H9 (cell line): ENCODE measurements around the gene TIGD1. TPM values are rescaled to one million over a fixed set of nuclear protein-coding genes. Genes with fewer than 3 reads are reported as not detected.

Experiments used
- DNase-seq: peaks from one replicate; pipeline ENCODE4 v3.0.0-alpha.2; 2017
- H2AFZ ChIP-seq: one replicate; pipeline ENCODE4 v1.6.1; 2013; ENCODE audit warnings: mild to moderate bottlenecking, low read length, control low read depth, moderate library complexity
- H2AK5ac ChIP-seq: 2 replicates; pipeline ENCODE4 v1.6.1; 2013; ENCODE audit warnings: low read length, control low read depth, mixed read lengths; ENCODE audit not compliant: insufficient read length
- H2BK120ac ChIP-seq: one replicate; pipeline ENCODE4 v1.6.1; 2013; ENCODE audit warnings: low read depth, mild to moderate bottlenecking, low read length, control low read depth, inconsistent platforms; ENCODE audit not compliant: poor library complexity, severe bottlenecking
- H2BK12ac ChIP-seq: 2 replicates; pipeline ENCODE4 v1.6.1; 2013; ENCODE audit warnings: low read length, control low read depth, mixed read lengths, low read depth; ENCODE audit not compliant: insufficient read length
- H2BK15ac ChIP-seq: 2 replicates; pipeline ENCODE4 v1.6.1; 2013; ENCODE audit warnings: low read depth, low read length, control low read depth
- H2BK20ac ChIP-seq: one replicate; pipeline ENCODE4 v1.6.1; 2013; ENCODE audit warnings: low read depth, mild to moderate bottlenecking, low read length, control low read depth, inconsistent platforms; ENCODE audit not compliant: poor library complexity, severe bottlenecking
- H2BK5ac ChIP-seq: 2 replicates; pipeline ENCODE4 v1.6.1; 2013; ENCODE audit warnings: low read length, control low read depth, mixed read lengths; ENCODE audit not compliant: insufficient read length
- H3K14ac ChIP-seq: 2 replicates; pipeline ENCODE4 v1.6.1; 2013; ENCODE audit warnings: low read length, control low read depth; ENCODE audit not compliant: insufficient read depth
- H3K18ac ChIP-seq: 2 replicates; pipeline ENCODE4 v1.6.1; 2013; ENCODE audit warnings: low read depth, mild to moderate bottlenecking, mixed read lengths, low read length, control low read depth; ENCODE audit not compliant: insufficient read length
- H3K23ac ChIP-seq: 2 replicates; pipeline ENCODE4 v1.6.1; 2013; ENCODE audit warnings: low read length, control low read depth, mixed read lengths, low read depth; ENCODE audit not compliant: insufficient read length
- H3K23me2 ChIP-seq: 2 replicates; pipeline ENCODE4 v1.6.1; 2013; ENCODE audit warnings: low read depth, mild to moderate bottlenecking, mixed read lengths, low read length, control low read depth; ENCODE audit not compliant: insufficient read length, poor library complexity, severe bottlenecking
- H3K27ac ChIP-seq: 2 replicates; pipeline ENCODE4 v1.5.1; 2013; ENCODE audit warnings: low read length, control low read depth, mixed read lengths, low read depth; ENCODE audit not compliant: insufficient read length
- H3K27me3 ChIP-seq: 2 replicates; pipeline ENCODE4 v1.6.1; 2013; ENCODE audit warnings: low read length, control low read depth, inconsistent platforms; ENCODE audit not compliant: insufficient read depth
- H3K4ac ChIP-seq: 2 replicates; pipeline ENCODE4 v1.6.1; 2013; ENCODE audit warnings: low read depth, mild to moderate bottlenecking, control low read depth, inconsistent platforms, low read length, moderate library complexity
- H3K4me1 ChIP-seq: 2 replicates; pipeline ENCODE4 v1.6.1; 2013; ENCODE audit warnings: low read length, control low read depth, inconsistent platforms; ENCODE audit not compliant: insufficient read depth
- H3K4me2 ChIP-seq: 2 replicates; pipeline ENCODE4 v1.6.1; 2013; ENCODE audit warnings: low read length, control low read depth, mixed read lengths; ENCODE audit not compliant: insufficient read length, insufficient read depth
- H3K56ac ChIP-seq: 2 replicates; pipeline ENCODE4 v1.6.1; 2013; ENCODE audit warnings: low read depth, mild to moderate bottlenecking, mixed read lengths, low read length, control low read depth; ENCODE audit not compliant: insufficient read length
- H3K79me1 ChIP-seq: 2 replicates; pipeline ENCODE4 v1.6.1; 2013; ENCODE audit warnings: low read depth, mild to moderate bottlenecking, moderate library complexity, low read length, control low read depth, inconsistent platforms; ENCODE audit not compliant: insufficient read depth, poor library complexity, severe bottlenecking
- H3K79me2 ChIP-seq: 2 replicates; pipeline ENCODE4 v1.6.1; 2013; ENCODE audit warnings: low read length, control low read depth, inconsistent platforms; ENCODE audit not compliant: insufficient read depth
- H3K9ac ChIP-seq: 2 replicates; pipeline ENCODE4 v1.6.1; 2013; ENCODE audit warnings: low read length, control low read depth, mixed read lengths; ENCODE audit not compliant: insufficient read length; ENCODE audit errors: extremely low read depth
- H3K9me3 ChIP-seq: one replicate; pipeline ENCODE4 v1.6.1; 2013; ENCODE audit warnings: low read depth, low read length, inconsistent platforms; ENCODE audit not compliant: control insufficient read depth
- H3T11ph ChIP-seq: one replicate; pipeline ENCODE4 v1.6.1; 2013; ENCODE audit warnings: mild to moderate bottlenecking, low read length, control low read depth, inconsistent platforms
- H4K20me1 ChIP-seq: one replicate; pipeline ENCODE4 v1.6.1; 2013; ENCODE audit not compliant: control insufficient read depth, insufficient read length, insufficient read depth
- H4K5ac ChIP-seq: 2 replicates; pipeline ENCODE4 v1.6.1; 2013; ENCODE audit warnings: low read depth, mild to moderate bottlenecking, mixed read lengths, low read length, control low read depth; ENCODE audit not compliant: insufficient read length
- H4K8ac ChIP-seq: replicated peaks from 2 replicates; pipeline ENCODE4 v1.6.1; 2013; ENCODE audit warnings: low read length, control low read depth, mixed read lengths, low read depth; ENCODE audit not compliant: insufficient read length
- H4K91ac ChIP-seq: 2 replicates; pipeline ENCODE4 v1.6.1; 2013; ENCODE audit warnings: low read depth, mild to moderate bottlenecking, moderate library complexity, mixed read lengths, low read length, control low read depth; ENCODE audit not compliant: insufficient read length
- H3K27ac Mint-ChIP-seq, 3 experiments: 2 replicates in 2 of 3; 3 replicates in 1 of 3; pipeline ENCODE4 v1.8.0; 2020 to 2021; ENCODE audit warnings: mixed read lengths in 3 of 3, mild to moderate bottlenecking in 1 of 3, moderate library complexity in 1 of 3
- H3K27me3 Mint-ChIP-seq: 2 replicates; pipeline ENCODE4 v1.8.0; 2021; ENCODE audit warnings: low read depth, mild to moderate bottlenecking, moderate library complexity, mixed read lengths
- H3K36me3 Mint-ChIP-seq, 3 experiments: 2 replicates in 2 of 3; 3 replicates in 1 of 3; pipeline ENCODE4 v1.8.0; 2020 to 2021; ENCODE audit warnings: low read depth in 3 of 3, mixed read lengths in 3 of 3; ENCODE audit not compliant: insufficient read depth in 1 of 3
- H3K4me1 Mint-ChIP-seq, 2 experiments: 2 replicates each; pipeline ENCODE4 v1.8.0; 2020; ENCODE audit warnings: mixed read lengths in 2 of 2
- H3K4me3 Mint-ChIP-seq, 2 experiments: 2 replicates in 1 of 2; 3 replicates in 1 of 2; pipeline ENCODE4 v1.8.0; 2020 to 2021; ENCODE audit warnings: mild to moderate bottlenecking in 2 of 2, mixed read lengths in 2 of 2, moderate library complexity in 1 of 2
- H3K9me3 Mint-ChIP-seq, 2 experiments: 2 replicates in 1 of 2; 3 replicates in 1 of 2; pipeline ENCODE4 v1.8.0; 2020; ENCODE audit warnings: mild to moderate bottlenecking in 2 of 2, mixed read lengths in 2 of 2, moderate library complexity in 1 of 2
- CTCF ChIP-seq: fragments of 200-600 bp; sonication (generic); conservative IDR thresholded peaks from 3 replicates; pipeline ENCODE4 v1.8.0; 2021; ENCODE audit warnings: antibody characterized with exemption, mild to moderate bottlenecking
- WGBS: extraction: QIAGEN DNeasy Blood & Tissue Kit; methylation state at CpG from one replicate; pipeline ENCODE4 v1.1.7; 2013; ENCODE audit warnings: missing lambda C conversion rate, low lambda C conversion rate, mixed read lengths; ENCODE audit not compliant: insufficient read length; ENCODE audit errors: extremely low coverage; 5-methylcytosine and 5-hydroxymethylcytosine counted together
- total RNA-seq: library from RNA; stranded (reverse); gene quantifications from 2 replicates; pipeline ENCODE4 v1.2.1, GENCODE V29; 2021

Gene TIGD1
- total RNA-seq, 1 experiment from 2014 or later, result 6.3 TPM

GRCh38 chr2:232526372-232526941 is 23.9 kb downstream of the TIGD1 start:
- H3K4me3 Mint-ChIP-seq, result no peak overlapping the region; a peak in 1 of 5 replicates

More at GRCh38 chr2:232526372-232526941, 23.9 kb downstream of the TIGD1 start:
- no peaks in the 10 kb centered on the region for H4K20me1 ChIP-seq
- no peak overlapping the region for H2AFZ ChIP-seq
- no peak overlapping the region for H3K56ac ChIP-seq
- DNase-seq, result no peak
- no peak overlapping the region for H2BK5ac ChIP-seq
- H3K18ac ChIP-seq, result no peak overlapping the region
- no peak overlapping the region for H3K27ac ChIP-seq
- TF ChIP-seq CTCF, result no peak
- peaks cover 9 to 29% of the 10 kb centered on the region in 2 experiments for H3K4me1 Mint-ChIP-seq
- WGBS, result no CpG with 5 or more reads among the region's 13 CpGs
- H2BK15ac ChIP-seq, result no peak overlapping the region
- no peak overlapping the region for H3K27ac Mint-ChIP-seq
- H3K27me3 Mint-ChIP-seq, result peaks cover 72% of the 10 kb centered on the region
- no peak overlapping the region for H3K14ac ChIP-seq
- H2BK12ac ChIP-seq, result no peak overlapping the region
- H2AK5ac ChIP-seq, result no peak overlapping the region
- no peak overlapping the region for H4K91ac ChIP-seq
- H2BK20ac ChIP-seq, result no peak overlapping the region
- peaks cover 15% of the 10 kb centered on the region for H3K27me3 ChIP-seq
- no peaks in the 10 kb centered on the region for H3K9me3 ChIP-seq
- no peak overlapping the region for H3K4me2 ChIP-seq
- H3T11ph ChIP-seq, result no peak overlapping the region
- H3K4me1 ChIP-seq, result no peaks in the 10 kb centered on the region
- no peak overlapping the region for H2BK120ac ChIP-seq
- H4K8ac ChIP-seq, result no peak overlapping the region
- no peak overlapping the region for H3K23ac ChIP-seq
- H3K79me1 ChIP-seq, result no peaks in the 10 kb centered on the region
- H3K79me2 ChIP-seq, result no peaks in the 10 kb centered on the region
- H3K4ac ChIP-seq, result no peak overlapping the region
- H4K5ac ChIP-seq, result no peak overlapping the region
- H3K9me3 Mint-ChIP-seq, result no peaks in the 10 kb centered on the region
- peaks cover 14% of the 10 kb centered on the region for H3K23me2 ChIP-seq
- peaks cover 0 to under 1% (median 0%) of the 10 kb centered on the region in 3 experiments; a peak in 1 of 7 replicates for H3K36me3 Mint-ChIP-seq
- no peak overlapping the region for H3K9ac ChIP-seq
